Smooth muscle cell (in vitro differentiated cells): ENCODE results near the gene RBMS3. TPM values are rescaled to one million over a fixed set of nuclear protein-coding genes. Genes with fewer than 3 reads are reported as not detected.

Experiments
- DNase-seq: peaks from one replicate; lab custom pipeline; 2025; ENCODE audit not compliant: unreplicated experiment; lab: John Stamatoyannopoulos, UW
- H2AFZ ChIP-seq: fragments of 200-600 bp; sonication (generic); 2 replicates; pipeline ENCODE4 v1.6.0; 2016; ENCODE audit warnings: antibody characterized with exemption, low read depth, mild to moderate bottlenecking
- H3F3A ChIP-seq: fragments of 200-600 bp; sonication (generic); 2 replicates; pipeline ENCODE4 v1.6.0; 2017; ENCODE audit warnings: antibody characterized with exemption, low read depth
- H3K27ac ChIP-seq: fragments of 200-600 bp; sonication (generic); 2 replicates; pipeline ENCODE4 v1.5.1; 2016; ENCODE audit warnings: low read depth, mild to moderate bottlenecking
- H3K27me3 ChIP-seq: fragments of 200-600 bp; sonication (generic); 2 replicates; pipeline ENCODE4 v1.6.1; 2016; ENCODE audit warnings: low read depth, mild to moderate bottlenecking
- H3K36me3 ChIP-seq: fragments of 200-600 bp; sonication (generic); 2 replicates; pipeline ENCODE4 v1.5.1; 2016; ENCODE audit warnings: low read depth
- H3K4me1 ChIP-seq: fragments of 200-600 bp; sonication (generic); 2 replicates; pipeline ENCODE4 v1.5.1; 2016; ENCODE audit warnings: low read depth
- H3K4me2 ChIP-seq: fragments of 200-600 bp; sonication (generic); 2 replicates; pipeline ENCODE4 v1.6.0; 2016; ENCODE audit warnings: mild to moderate bottlenecking
- H3K4me3 ChIP-seq: fragments of 200-600 bp; sonication (generic); 2 replicates; pipeline ENCODE4 v1.5.1; 2016; ENCODE audit warnings: mild to moderate bottlenecking
- H3K79me2 ChIP-seq: fragments of 200-600 bp; sonication (generic); 2 replicates; pipeline ENCODE4 v1.6.0; 2016; ENCODE audit warnings: low read depth, mild to moderate bottlenecking
- H3K9ac ChIP-seq: fragments of 200-600 bp; sonication (generic); 2 replicates; pipeline ENCODE4 v1.6.0; 2016; ENCODE audit warnings: low read depth
- H3K9me3 ChIP-seq: fragments of 200-600 bp; sonication (generic); replicated peaks from 2 replicates; pipeline ENCODE4 v1.5.1; 2016; ENCODE audit warnings: low read depth
- H4K20me1 ChIP-seq: fragments of 200-600 bp; sonication (generic); 2 replicates; pipeline ENCODE4 v1.6.0; 2016; ENCODE audit warnings: low read depth
- WGBS: methylation state at CpG from one replicate; pipeline ENCODE4 v1.1.7; 2016; ENCODE audit warnings: low lambda C conversion rate; 5-methylcytosine and 5-hydroxymethylcytosine counted together
- polyA plus RNA-seq: library from polyadenylated mRNA; unstranded; fragments of >200 nt; fragmentation: Nextera tagmentation; extraction: Ambion mirVana; gene quantifications from 2 replicates; pipeline ENCODE4 v1.2.1, GENCODE V29; 2016
- total RNA-seq: library from RNA; depleted of rRNA; stranded (reverse); fragments of >200 nt; gene quantifications from 2 replicates; pipeline ENCODE4 v1.2.3, GENCODE V29; 2014
- TF ChIP-seq, protein P1 (sequence below): fragments of 200-600 bp; sonication (generic); IDR thresholded peaks from 2 replicates; pipeline ENCODE4 v1.5.1; 2017; ENCODE audit warnings: borderline replicate concordance, mild to moderate bottlenecking, antibody characterized with exemption; ENCODE audit not compliant: insufficient read depth, poor library complexity, severe bottlenecking

Gene RBMS3
- total and polyA plus RNA-seq, 2 experiments from 2014 or later = 42.9 to 50.6 TPM

DNA sequence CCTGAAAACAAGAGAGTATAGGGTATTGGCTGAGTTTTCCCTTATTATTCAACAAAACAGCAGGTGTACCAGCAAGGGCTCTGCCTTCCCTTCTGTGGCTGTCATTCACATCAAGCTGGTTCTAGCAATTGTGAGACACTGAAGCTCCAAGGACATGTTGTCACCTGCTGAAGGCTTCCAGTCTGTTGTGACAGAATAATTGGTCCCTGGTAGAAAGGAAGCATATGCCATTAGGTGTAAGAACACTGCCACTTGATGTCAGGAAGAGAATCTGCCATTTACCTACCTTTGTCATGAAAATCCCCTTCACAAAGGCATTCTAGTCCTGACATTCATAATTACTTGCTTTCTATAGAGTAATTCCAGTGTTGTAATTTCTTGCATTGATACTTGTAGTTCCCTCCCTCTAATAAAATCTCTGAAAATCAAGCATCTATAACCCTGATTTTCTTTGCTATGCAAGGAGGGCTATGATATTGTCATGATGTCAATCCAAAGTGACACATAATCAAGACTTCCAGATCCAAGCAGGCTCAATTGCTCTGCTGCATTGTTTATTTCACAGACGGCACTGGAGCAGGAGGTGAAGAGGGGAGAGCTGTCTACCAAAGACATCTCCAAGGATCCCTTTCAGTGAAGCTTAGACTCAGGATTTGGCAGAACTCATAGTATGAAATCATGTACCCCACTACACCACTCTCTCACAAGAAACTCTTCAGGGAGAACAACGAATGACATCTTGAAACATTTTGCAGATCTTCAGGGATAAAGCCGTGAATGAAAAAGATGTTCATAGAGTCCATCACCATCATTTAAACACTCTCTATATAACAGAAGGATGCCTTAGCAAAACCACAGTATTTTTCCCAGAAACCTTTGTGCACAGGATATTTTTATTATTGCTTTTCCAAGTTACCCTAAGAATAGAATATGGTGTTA is 425.3 kb downstream of the RBMS3 start:
- H3K4me2 ChIP-seq = no peak overlapping the region
- WGBS = 89% methylated on average over 3 of the region's 3 CpGs

GRCh38 chr3:29708884-29709283 is 428.0 kb downstream of the RBMS3 start:
- WGBS = 99% methylated on average over 8 of the region's 8 CpGs
- no peak overlapping the region for H3K9ac ChIP-seq
- H3K4me3 ChIP-seq = no peak overlapping the region
- no peaks in the 10 kb centered on the region for H3K36me3 ChIP-seq
- H4K20me1 ChIP-seq = no peaks in the 10 kb centered on the region
- peaks cover 16% of the 10 kb centered on the region for H3K79me2 ChIP-seq
- no peaks in the 10 kb centered on the region for H3K9me3 ChIP-seq
- H3K27ac ChIP-seq = no peak overlapping the region
- no peaks in the 10 kb centered on the region for H3F3A ChIP-seq
- no peak for DNase-seq
- no peak overlapping the region for H3K4me2 ChIP-seq
- H3K27me3 ChIP-seq = no peaks in the 10 kb centered on the region
- H2AFZ ChIP-seq = no peak overlapping the region
- H3K4me1 ChIP-seq = no peaks in the 10 kb centered on the region
- TF ChIP-seq, protein P1, sequence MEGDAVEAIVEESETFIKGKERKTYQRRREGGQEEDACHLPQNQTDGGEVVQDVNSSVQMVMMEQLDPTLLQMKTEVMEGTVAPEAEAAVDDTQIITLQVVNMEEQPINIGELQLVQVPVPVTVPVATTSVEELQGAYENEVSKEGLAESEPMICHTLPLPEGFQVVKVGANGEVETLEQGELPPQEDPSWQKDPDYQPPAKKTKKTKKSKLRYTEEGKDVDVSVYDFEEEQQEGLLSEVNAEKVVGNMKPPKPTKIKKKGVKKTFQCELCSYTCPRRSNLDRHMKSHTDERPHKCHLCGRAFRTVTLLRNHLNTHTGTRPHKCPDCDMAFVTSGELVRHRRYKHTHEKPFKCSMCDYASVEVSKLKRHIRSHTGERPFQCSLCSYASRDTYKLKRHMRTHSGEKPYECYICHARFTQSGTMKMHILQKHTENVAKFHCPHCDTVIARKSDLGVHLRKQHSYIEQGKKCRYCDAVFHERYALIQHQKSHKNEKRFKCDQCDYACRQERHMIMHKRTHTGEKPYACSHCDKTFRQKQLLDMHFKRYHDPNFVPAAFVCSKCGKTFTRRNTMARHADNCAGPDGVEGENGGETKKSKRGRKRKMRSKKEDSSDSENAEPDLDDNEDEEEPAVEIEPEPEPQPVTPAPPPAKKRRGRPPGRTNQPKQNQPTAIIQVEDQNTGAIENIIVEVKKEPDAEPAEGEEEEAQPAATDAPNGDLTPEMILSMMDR = no peak

More for the DNA sequence above, 425.3 kb downstream of the RBMS3 start:
- Histone ChIP-seq H3K27ac (no peak overlapping the region), H4K20me1 (no peaks in the 10 kb centered on the region), H3K4me1 (no peaks in the 10 kb centered on the region), H3K79me2 (peaks cover 7% of the 10 kb centered on the region), H3K9me3 (no peaks in the 10 kb centered on the region), H2AFZ (no peak overlapping the region), H3K27me3 (no peaks in the 10 kb centered on the region), H3K4me3 (no peak overlapping the region), H3K36me3 (peaks cover 6% of the 10 kb centered on the region), H3K9ac (no peak overlapping the region), H3F3A (no peaks in the 10 kb centered on the region)
- no peak for DNase-seq
- TF ChIP-seq, protein P1 = no peak

DNA sequence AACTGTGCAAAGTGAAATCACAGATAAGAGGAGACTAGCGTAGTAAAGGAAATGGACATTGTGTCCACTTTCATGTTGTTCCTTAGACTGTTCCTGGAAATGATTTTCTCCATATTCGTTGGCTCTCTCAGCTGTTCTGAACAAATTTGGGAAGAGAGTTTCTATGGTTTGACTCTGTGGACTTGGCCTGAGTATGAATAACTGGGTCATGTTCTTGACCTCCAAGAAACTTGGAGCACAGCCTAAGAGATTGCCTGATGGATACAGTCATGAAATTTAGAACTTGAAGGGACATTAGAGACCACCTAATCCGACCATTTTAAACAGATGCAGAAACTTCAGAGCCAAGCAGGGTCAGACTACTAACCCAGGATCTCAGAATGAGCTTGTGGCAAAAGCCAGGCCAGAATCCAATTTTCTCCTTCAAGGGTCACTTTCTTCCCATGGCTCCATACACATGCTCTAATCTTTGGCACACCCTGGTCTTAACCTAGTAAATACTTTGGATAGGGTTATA is 430.4 kb downstream of the RBMS3 start:
- no peak overlapping the region for H2AFZ ChIP-seq
- H3K9me3 ChIP-seq = no peaks in the 10 kb centered on the region
- DNase-seq = no peak
- no peak overlapping the region for H3K27ac ChIP-seq
- 88% methylated on average over 3 of the region's 3 CpGs for WGBS
- H3K27me3 ChIP-seq = no peaks in the 10 kb centered on the region
- H3F3A ChIP-seq = no peaks in the 10 kb centered on the region
- H3K4me1 ChIP-seq = no peaks in the 10 kb centered on the region
- peaks cover 19% of the 10 kb centered on the region for H3K79me2 ChIP-seq
- H3K4me3 ChIP-seq = no peak overlapping the region
- H3K9ac ChIP-seq = no peak overlapping the region
- H4K20me1 ChIP-seq = no peaks in the 10 kb centered on the region
- H3K4me2 ChIP-seq = no peak overlapping the region
- no peaks in the 10 kb centered on the region for H3K36me3 ChIP-seq
- TF ChIP-seq, protein P1 = no peak
